ENCODE data around the gene DAPL1.

The DAPL1 gene

GRCh38 chr2:158795195-158795924 lies at the start of gene DAPL1:
Gene DAPL1 (plus strand): TSS chr2:158795317. CDS start chr2:158795373, 56 bp downstream.
- DNase-seq = peak; percentile 8 to 34

- no peak for DNase-seq
These were observed 49.2 kb upstream of the DAPL1 start for GRCh38 chr2:158745866-158746382.

GRCh38 chr2:158746488-158746887 lies 48.6 kb upstream of the DAPL1 start:
- no peak for DNase-seq

- no peak for DNase-seq
These were observed 47.8 kb upstream of the DAPL1 start for GRCh38 chr2:158747281-158747680.

GRCh38 chr2:158748926-158749590 lies 46.1 kb upstream of the DAPL1 start:
- no peak for DNase-seq

GRCh38 chr2:158750458-158751125 lies 44.5 kb upstream of the DAPL1 start:
- DNase-seq = no peak

- DNase-seq = peak in 1 of 2 experiments; percentile 30
These were observed 41.2 kb upstream of the DAPL1 start for GRCh38 chr2:158753641-158754611.

GRCh38 chr2:158755310-158756087 lies 39.6 kb upstream of the DAPL1 start:
- DNase-seq = no peak

GRCh38 chr2:158756331-158756730 lies 38.8 kb upstream of the DAPL1 start:
- DNase-seq = no peak

- DNase-seq = no peak
These were observed 38.1 kb upstream of the DAPL1 start for GRCh38 chr2:158756976-158757375.

- DNase-seq = no peak
These were observed 34.2 kb upstream of the DAPL1 start for GRCh38 chr2:158760887-158761286.

- DNase-seq = no peak
These were observed 33.5 kb upstream of the DAPL1 start for GRCh38 chr2:158761621-158762020.

- no peak for DNase-seq
These were observed 32.8 kb upstream of the DAPL1 start for GRCh38 chr2:158762336-158762735.

- no peak for DNase-seq
These were observed 28.6 kb upstream of the DAPL1 start for GRCh38 chr2:158766524-158766923.

GRCh38 chr2:158772306-158773078 lies 22.6 kb upstream of the DAPL1 start:
- no peak for DNase-seq

GRCh38 chr2:158773121-158773520 lies 22.0 kb upstream of the DAPL1 start:
- no peak for DNase-seq

GRCh38 chr2:158774681-158775080 lies 20.4 kb upstream of the DAPL1 start:
- no peak for DNase-seq

GRCh38 chr2:158775273-158776027 lies 19.7 kb upstream of the DAPL1 start:
- DNase-seq = no peak

GRCh38 chr2:158776231-158776630 lies 18.9 kb upstream of the DAPL1 start:
- peak in 1 of 2 experiments; percentile 7 for DNase-seq

GRCh38 chr2:158777077-158777476 lies 18.0 kb upstream of the DAPL1 start:
- no peak for DNase-seq
